ENCODE measurements around the gene CXCL12. TPM values are rescaled to one million over a fixed set of nuclear protein-coding genes. Genes with fewer than 3 reads are reported as not detected.

Gene CXCL12
- total RNA-seq, 1 experiment from 2014 or later = 0.47 TPM

- H3K9me2 ChIP-seq (ENCODE audit: insufficient read depth) = no peaks in the 10 kb centered on the region
- no peak for DNase-seq (ENCODE audit: low read depth, low spot score)
- no peak overlapping the region for H3K4me3 ChIP-seq (replicated peaks in 1 of 2; ENCODE audit: low read depth in 1 of 2, low read length in 2 of 2)
- intact Hi-C loops (cut with micrococcal nuclease) = no loop called here
- H3K36me3 ChIP-seq (ENCODE audit: control insufficient read depth in 1 of 2, insufficient read depth in 2 of 2, low read length in 2 of 2) = no peaks in the 10 kb centered on the region
- peaks cover 5% of the 10 kb centered on the region; the same call in 1 of the 2 replicates for H3K27me3 ChIP-seq (ENCODE audit: insufficient read depth, low read length)
- RAD21 ChIA-PET (ENCODE audit: low non-redundant PET in 1 of 2, low total read pairs in 2 of 2, uncharacterized antibody in 2 of 2, unreplicated experiment in 2 of 2) = no interaction called here
- no peak overlapping the region for H2AFZ ChIP-seq (ENCODE audit: low read depth, low read length, poor library complexity, severe bottlenecking)
- no peak for ATAC-seq
- H3K9ac ChIP-seq (ENCODE audit: low read length) = no peak overlapping the region
- H3K4me1 ChIP-seq (ENCODE audit: control insufficient read depth in 1 of 2, insufficient read depth in 2 of 2, low read length in 2 of 2) = no peaks in the 10 kb centered on the region
- CTCF ChIA-PET = no interaction called here
- BruUV-seq (replicated peaks) = no TSS peak
- TF ChIP-seq POLR2AphosphoS5 (IDR thresholded peaks at IDR 0.05; ENCODE audit: low read depth, low read length) (no peak), ELF1 (IDR thresholded peaks at IDR 0.05; ENCODE audit: borderline replicate concordance, low read depth) (no peak), ATF3 (IDR thresholded peaks at IDR 0.05) (no peak), CBX3 (IDR thresholded peaks at IDR 0.05; ENCODE audit: low read depth) (no peak)
- H3K79me2 ChIP-seq (ENCODE audit: insufficient read depth, low read length) = no peaks in the 10 kb centered on the region
- H3K4me2 ChIP-seq (ENCODE audit: low read length) = no peak overlapping the region
- POLR2A ChIA-PET = no interaction called here
- H3K9me3 ChIP-seq (ENCODE audit: control insufficient read depth in 1 of 2, insufficient read depth in 1 of 2, low read depth in 1 of 2, low read length in 2 of 2) = no peaks in the 10 kb centered on the region
- no peak overlapping the region for H3K27ac ChIP-seq (ENCODE audit: low read depth, low read length)
- no peaks in the 10 kb centered on the region for H4K20me1 ChIP-seq (ENCODE audit: insufficient read depth)
These were observed 39.4 kb upstream of the CXCL12 start for GRCh38 chr10:44424298-44424697.

GRCh38 chr10:44422570-44423101, 37.7 kb upstream of the CXCL12 start:
- no peak overlapping the region for H3K4me2 ChIP-seq (ENCODE audit: low read length)
- H3K9me2 ChIP-seq (ENCODE audit: insufficient read depth) = no peaks in the 10 kb centered on the region
- no peak overlapping the region for H3K4me3 ChIP-seq (replicated peaks in 1 of 2; ENCODE audit: low read depth in 1 of 2, low read length in 2 of 2)
- intact Hi-C loops (cut with micrococcal nuclease) = no loop called here
- H3K27ac ChIP-seq (ENCODE audit: low read depth, low read length) = no peak overlapping the region
- H3K4me1 ChIP-seq (ENCODE audit: control insufficient read depth in 1 of 2, insufficient read depth in 2 of 2, low read length in 2 of 2) = no peaks in the 10 kb centered on the region
- no peak overlapping the region for H3K9ac ChIP-seq (ENCODE audit: low read length)
- ChIA-PET POLR2A (no interaction called here), CTCF (no interaction called here), RAD21 (ENCODE audit: low non-redundant PET in 1 of 2, low total read pairs in 2 of 2, uncharacterized antibody in 2 of 2, unreplicated experiment in 2 of 2) (no interaction called here)
- H2AFZ ChIP-seq (ENCODE audit: low read depth, low read length, poor library complexity, severe bottlenecking) = no peak overlapping the region
- no peak for ATAC-seq
- no peaks in the 10 kb centered on the region for H3K36me3 ChIP-seq (ENCODE audit: control insufficient read depth in 1 of 2, insufficient read depth in 2 of 2, low read length in 2 of 2)
- no peak for DNase-seq (ENCODE audit: low read depth, low spot score)
- BruUV-seq (replicated peaks) = no TSS peak
- H3K9me3 ChIP-seq (ENCODE audit: control insufficient read depth in 1 of 2, insufficient read depth in 1 of 2, low read depth in 1 of 2, low read length in 2 of 2) = no peaks in the 10 kb centered on the region
- H3K27me3 ChIP-seq (ENCODE audit: insufficient read depth, low read length) = peaks cover 10% of the 10 kb centered on the region; the same call in 1 of the 2 replicates
- no peak for TF ChIP-seq ATF3 (IDR thresholded peaks at IDR 0.05)
- no peak for TF ChIP-seq YY1 (IDR thresholded peaks at IDR 0.05; ENCODE audit: extremely low read depth, insufficient replicate concordance, low read depth, low read length)
- no peak for TF ChIP-seq RAD21 (IDR thresholded peaks at IDR 0.05; ENCODE audit: low read depth)
- no peak for TF ChIP-seq JUND (IDR thresholded peaks at IDR 0.05)
- no peak for TF ChIP-seq FOSL1 (IDR thresholded peaks at IDR 0.05; ENCODE audit: low read depth)
- no peak for TF ChIP-seq TCF7L2 (IDR thresholded peaks at IDR 0.05; ENCODE audit: borderline replicate concordance, extremely low read depth, insufficient read depth, insufficient read length)
- TF ChIP-seq CBX3 (IDR thresholded peaks at IDR 0.05; ENCODE audit: low read depth) = no peak
- TF ChIP-seq CEBPB (IDR thresholded peaks at IDR 0.05; ENCODE audit: low read depth) = no peak
- no peak for TF ChIP-seq SRF (IDR thresholded peaks at IDR 0.05; ENCODE audit: low read depth)
- TF ChIP-seq SIN3A (IDR thresholded peaks at IDR 0.05; ENCODE audit: low read depth) = no peak
- TF ChIP-seq ZFX (IDR thresholded peaks at IDR 0.05) = no peak
- no peak for TF ChIP-seq SP1 (IDR thresholded peaks at IDR 0.05; ENCODE audit: low read depth)
- no peak for TF ChIP-seq ZNF274 (IDR thresholded peaks at IDR 0.05; ENCODE audit: low read depth, low read length)
- no peak for TF ChIP-seq REST (IDR thresholded peaks at IDR 0.05; ENCODE audit: low read depth)
- H3K79me2 ChIP-seq (ENCODE audit: insufficient read depth, low read length) = no peaks in the 10 kb centered on the region
- H4K20me1 ChIP-seq (ENCODE audit: insufficient read depth) = no peaks in the 10 kb centered on the region
